OCI-LY1 (cell line): Measurements from ENCODE around the gene LEP.

ENCODE experiments used
- H2AFZ ChIP-seq: fragments of 200-600 bp; sonication (generic), shearing (Covaris generic); 2 replicates; pipeline ENCODE4 v1.6.0; 2014; ENCODE audit warnings: antibody characterized with exemption, mild to moderate bottlenecking, low read length
- H3F3A ChIP-seq: fragments of 200-600 bp; sonication (generic), shearing (Covaris generic); 2 replicates; pipeline ENCODE4 v1.6.0; 2014; ENCODE audit warnings: mild to moderate bottlenecking, antibody characterized with exemption, low read length, moderate library complexity; ENCODE audit not compliant: insufficient read depth
- H3K27ac ChIP-seq: fragments of 200-600 bp; sonication (generic); 2 replicates; pipeline ENCODE4 v1.5.1; 2014; ENCODE audit warnings: low read length, mixed run types, mild to moderate bottlenecking, low read depth; ENCODE audit not compliant: poor library complexity, severe bottlenecking
- H3K27me3 ChIP-seq: fragments of 200-600 bp; sonication (generic); 2 replicates; pipeline ENCODE4 v1.6.0; 2014; ENCODE audit warnings: antibody characterized with exemption, mild to moderate bottlenecking, low read length, moderate library complexity; ENCODE audit not compliant: insufficient read depth
- H3K36me3 ChIP-seq: fragments of 200-600 bp; sonication (generic); 2 replicates; pipeline ENCODE4 v1.6.1; 2014; ENCODE audit warnings: mild to moderate bottlenecking, antibody characterized with exemption, low read length, moderate library complexity, mixed read lengths; ENCODE audit not compliant: insufficient read depth
- H3K4me1 ChIP-seq: fragments of 200-600 bp; sonication (generic); 2 replicates; pipeline ENCODE4 v1.5.1; 2014; ENCODE audit warnings: mild to moderate bottlenecking, low read length, moderate library complexity; ENCODE audit not compliant: insufficient read depth, severe bottlenecking
- H3K4me2 ChIP-seq: fragments of 200-600 bp; sonication (generic), shearing (Covaris generic); 2 replicates; pipeline ENCODE4 v1.6.1; 2014; ENCODE audit warnings: low read length
- H3K4me3 ChIP-seq: fragments of 200-600 bp; sonication (generic); 2 replicates; pipeline ENCODE4 v1.5.1; 2014; ENCODE audit warnings: low read length, low read depth, mild to moderate bottlenecking, mixed read lengths; ENCODE audit not compliant: poor library complexity, severe bottlenecking
- H3K79me2 ChIP-seq: fragments of 200-600 bp; shearing (Covaris generic); 2 replicates; pipeline ENCODE4 v1.6.1; 2016; ENCODE audit warnings: mixed run types, low read length, mixed read lengths; ENCODE audit not compliant: insufficient read depth
- H3K9ac ChIP-seq: fragments of 200-600 bp; sonication (generic), shearing (Covaris generic); 2 replicates; pipeline ENCODE4 v1.6.1; 2014; ENCODE audit warnings: mild to moderate bottlenecking, low read length, mixed read lengths
- H3K9me2 ChIP-seq: fragments of 200-600 bp; sonication (generic), shearing (Covaris generic); 2 replicates; pipeline ENCODE4 v1.6.1; 2014; ENCODE audit warnings: low read depth, mild to moderate bottlenecking, low read length, mixed read lengths
- H3K9me3 ChIP-seq: fragments of 200-600 bp; shearing (Covaris generic); 2 replicates; pipeline ENCODE4 v1.6.1; 2014; ENCODE audit warnings: low read length, mixed read lengths
- H4K20me1 ChIP-seq: fragments of 200-600 bp; sonication (generic), shearing (Covaris generic); 2 replicates; pipeline ENCODE4 v1.6.0; 2016; ENCODE audit warnings: mild to moderate bottlenecking, low read length; ENCODE audit not compliant: insufficient read depth
- CTCF ChIP-seq: fragments of 200-600 bp; sonication (generic), shearing (Covaris generic); IDR thresholded peaks from 2 replicates; pipeline ENCODE4 v1.5.1; 2017; ENCODE audit warnings: mild to moderate bottlenecking, antibody characterized with exemption, low read length, moderate library complexity, mixed read lengths
- EZH2 ChIP-seq: fragments of 200-600 bp; sonication (generic), shearing (Covaris generic); IDR thresholded peaks from 2 replicates; pipeline ENCODE4 v1.8.0; 2017; ENCODE audit warnings: borderline replicate concordance, mixed run types, mild to moderate bottlenecking, antibody characterized with exemption, low read length, moderate library complexity, mixed read lengths

The LEP gene

GRCh38 chr7:128201067-128201689 is 39.9 kb upstream of the LEP start:
- peak overlapping the region; percentile 62 for H3K4me2 ChIP-seq
- TF ChIP-seq EZH2 (no peak), CTCF (no peak)
- peaks cover 10% of the 10 kb centered on the region for H3K4me1 ChIP-seq
- no peaks in the 10 kb centered on the region for H3K9me3 ChIP-seq
- H3K9ac ChIP-seq = no peak overlapping the region
- H4K20me1 ChIP-seq = no peaks in the 10 kb centered on the region
- H3K27me3 ChIP-seq = peaks cover 17% of the 10 kb centered on the region
- no peaks in the 10 kb centered on the region for H3K9me2 ChIP-seq
- H3K4me3 ChIP-seq = peak overlapping the region; percentile 32
- H3F3A ChIP-seq = no peaks in the 10 kb centered on the region
- H3K79me2 ChIP-seq = no peaks in the 10 kb centered on the region
- no peaks in the 10 kb centered on the region for H3K36me3 ChIP-seq
- H3K27ac ChIP-seq = no peak overlapping the region
- H2AFZ ChIP-seq = no peak overlapping the region

GRCh38 chr7:128201690-128202085 is 39.4 kb upstream of the LEP start:
- no peaks in the 10 kb centered on the region for H4K20me1 ChIP-seq
- H3K9ac ChIP-seq = no peak overlapping the region
- H3K9me3 ChIP-seq = no peaks in the 10 kb centered on the region
- no peaks in the 10 kb centered on the region for H3K36me3 ChIP-seq
- no peak overlapping the region for H3K27ac ChIP-seq
- H3K27me3 ChIP-seq = peaks cover 12% of the 10 kb centered on the region
- TF ChIP-seq EZH2 (no peak), CTCF (no peak)
- H3K9me2 ChIP-seq = no peaks in the 10 kb centered on the region
- no peaks in the 10 kb centered on the region for H3K79me2 ChIP-seq
- H3K4me3 ChIP-seq = peak overlapping the region; percentile 32
- no peaks in the 10 kb centered on the region for H3F3A ChIP-seq
- H2AFZ ChIP-seq = no peak overlapping the region
- H3K4me1 ChIP-seq = peaks cover 10% of the 10 kb centered on the region
- H3K4me2 ChIP-seq = peak overlapping the region; percentile 62

GRCh38 chr7:128202287-128202957 is 38.7 kb upstream of the LEP start:
- Histone ChIP-seq H3F3A (no peaks in the 10 kb centered on the region), H3K27ac (no peak overlapping the region), H3K4me2 (no peak overlapping the region), H3K9ac (no peak overlapping the region), H4K20me1 (no peaks in the 10 kb centered on the region), H2AFZ (no peak overlapping the region), H3K9me2 (no peaks in the 10 kb centered on the region), H3K79me2 (no peaks in the 10 kb centered on the region), H3K36me3 (no peaks in the 10 kb centered on the region), H3K4me1 (peaks cover 10% of the 10 kb centered on the region), H3K9me3 (no peaks in the 10 kb centered on the region), H3K27me3 (peaks cover 12% of the 10 kb centered on the region), H3K4me3 (no peak overlapping the region)
- no peak for TF ChIP-seq EZH2
- no peak for TF ChIP-seq CTCF
